ENCODE data around the gene SLCO2A1.

SLCO2A1 gene

GRCh38 chr3:134027631-134028030 lies 2.1 kb downstream of the SLCO2A1 start:
- TF ChIP-seq CTCF (IDR thresholded peaks at IDR 0.05; ENCODE audit: low read depth, low read length), result no peak
- DNase-seq, result no peak
- H3K27me3 ChIP-seq, result peaks cover 29% of the 10 kb centered on the region
- H3K4me3 ChIP-seq (ENCODE audit: low read depth, low read length), result no peak overlapping the region
- no peaks in the 10 kb centered on the region for H3K9me3 ChIP-seq
- H3K4me1 ChIP-seq, result no peaks in the 10 kb centered on the region
- no peaks in the 10 kb centered on the region for H3K36me3 ChIP-seq

GRCh38 chr3:134020135-134020680 lies 9.5 kb downstream of the SLCO2A1 start:
- no peak for TF ChIP-seq CTCF (IDR thresholded peaks at IDR 0.05; ENCODE audit: low read depth, low read length)
- no peak overlapping the region for H3K4me3 ChIP-seq (ENCODE audit: low read depth, low read length)
- H3K9me3 ChIP-seq, result no peaks in the 10 kb centered on the region
- no peaks in the 10 kb centered on the region for H3K4me1 ChIP-seq
- DNase-seq, result no peak
- no peaks in the 10 kb centered on the region for H3K36me3 ChIP-seq
- H3K27me3 ChIP-seq, result no peaks in the 10 kb centered on the region

DNA sequence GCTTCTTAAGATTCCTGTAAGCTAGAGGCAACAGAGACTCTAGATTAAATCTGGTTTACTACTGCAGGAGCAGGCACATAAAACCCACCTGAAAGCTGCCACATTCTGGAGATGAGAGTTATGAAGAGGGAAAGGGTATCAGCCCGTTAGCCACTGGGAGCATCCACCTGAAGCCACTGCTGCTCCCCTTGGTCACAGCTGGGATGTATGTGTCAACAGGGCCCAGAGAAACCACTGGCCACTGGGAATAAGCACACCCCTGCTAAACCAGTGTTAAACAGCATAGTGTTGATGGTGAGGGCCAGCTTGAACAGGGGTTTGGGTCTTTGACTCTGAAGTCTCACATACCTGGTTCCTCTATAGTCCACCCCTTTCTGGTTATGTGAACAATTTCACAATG lies 10.9 kb downstream of the SLCO2A1 start:
- no peak for TF ChIP-seq CTCF (IDR thresholded peaks at IDR 0.05; ENCODE audit: low read depth, low read length)
- H3K36me3 ChIP-seq, result no peaks in the 10 kb centered on the region
- H3K4me3 ChIP-seq (ENCODE audit: low read depth, low read length), result no peak overlapping the region
- H3K4me1 ChIP-seq, result no peaks in the 10 kb centered on the region
- H3K9me3 ChIP-seq, result no peaks in the 10 kb centered on the region
- H3K27me3 ChIP-seq, result no peaks in the 10 kb centered on the region
- DNase-seq, result no peak

DNA sequence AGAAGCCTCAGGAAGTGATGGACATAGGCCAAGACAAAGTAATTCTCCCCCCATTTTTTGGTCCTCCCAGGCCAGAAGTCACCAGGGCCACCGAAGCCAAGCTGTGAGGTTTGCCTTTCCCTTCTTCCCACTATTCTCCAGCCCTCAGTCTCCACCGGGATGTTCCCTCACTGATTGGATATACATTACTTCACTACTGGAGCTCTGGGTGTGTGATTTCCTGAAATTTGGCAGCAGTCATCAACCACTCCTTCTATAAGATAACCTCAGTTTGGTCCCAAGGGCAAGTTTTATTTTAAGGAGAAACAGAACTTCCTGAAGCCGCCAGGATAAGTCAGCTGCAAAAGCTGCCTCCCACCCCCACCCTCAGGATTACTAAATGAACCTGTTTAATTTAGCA lies 11.3 kb downstream of the SLCO2A1 start:
- H3K9me3 ChIP-seq, result no peaks in the 10 kb centered on the region
- H3K36me3 ChIP-seq, result no peaks in the 10 kb centered on the region
- no peaks in the 10 kb centered on the region for H3K4me1 ChIP-seq
- no peak for TF ChIP-seq CTCF (IDR thresholded peaks at IDR 0.05; ENCODE audit: low read depth, low read length)
- H3K27me3 ChIP-seq, result no peaks in the 10 kb centered on the region
- H3K4me3 ChIP-seq (ENCODE audit: low read depth, low read length), result no peak overlapping the region
- no peak for DNase-seq

GRCh38 chr3:134017490-134017889 lies 12.2 kb downstream of the SLCO2A1 start:
- no peaks in the 10 kb centered on the region for H3K9me3 ChIP-seq
- DNase-seq, result no peak
- no peak overlapping the region for H3K4me3 ChIP-seq (ENCODE audit: low read depth, low read length)
- no peaks in the 10 kb centered on the region for H3K36me3 ChIP-seq
- no peak for TF ChIP-seq CTCF (IDR thresholded peaks at IDR 0.05; ENCODE audit: low read depth, low read length)
- no peaks in the 10 kb centered on the region for H3K4me1 ChIP-seq
- no peaks in the 10 kb centered on the region for H3K27me3 ChIP-seq

GRCh38 chr3:134014270-134014669 lies 15.5 kb downstream of the SLCO2A1 start:
- H3K4me3 ChIP-seq (ENCODE audit: low read depth, low read length), result no peak overlapping the region
- H3K36me3 ChIP-seq, result no peaks in the 10 kb centered on the region
- no peaks in the 10 kb centered on the region for H3K27me3 ChIP-seq
- H3K9me3 ChIP-seq, result no peaks in the 10 kb centered on the region
- no peak for DNase-seq
- TF ChIP-seq CTCF (IDR thresholded peaks at IDR 0.05; ENCODE audit: low read depth, low read length), result no peak
- no peaks in the 10 kb centered on the region for H3K4me1 ChIP-seq

All from BE2C (cell line).